Mesenteric fat pad (tissue), 1 donor: ENCODE measurements around the gene CD47. TPM values are rescaled to one million over a fixed set of nuclear protein-coding genes. Genes with fewer than 3 reads are reported as not detected.

Experiments used
- DNase-seq: peaks from one replicate; pipeline ENCODE4 v3.0.0-alpha.2; 2020; ENCODE audit warnings: low spot score
- total RNA-seq: library from RNA; stranded (reverse); fragmentation: NEBNext Ultra II Directional; extraction: Animal tissue kit (Norgen Biotek cat#: 25700); gene quantifications from one replicate; pipeline ENCODE4 v1.2.1, GENCODE V29; 2021
- donor health status: DM: yes; HTN: yes; CAD: no.

Gene CD47
- total RNA-seq, 1 donor from 2014 or later, result 59.3 TPM

GRCh38 chr3:108092501-108092900, 1.7 kb upstream of the CD47 start:
- no peak for DNase-seq

GRCh38 chr3:108091498-108092250, 843 bp upstream of the CD47 start:
- no peak for DNase-seq

- no peak for DNase-seq
Observed at GRCh38 chr3:108090049-108090700, 656 bp downstream of the CD47 start.

- DNase-seq, result no peak
Observed at GRCh38 chr3:108089579-108089978, 1.3 kb downstream of the CD47 start.

GRCh38 chr3:108088697-108089096, 2.1 kb downstream of the CD47 start:
- no peak for DNase-seq

- DNase-seq, result no peak
Observed at GRCh38 chr3:108088146-108088545, 2.7 kb downstream of the CD47 start.

- no peak for DNase-seq
Observed at GRCh38 chr3:108086653-108087052, 4.2 kb downstream of the CD47 start.

GRCh38 chr3:108085810-108086350, 5.0 kb downstream of the CD47 start:
- no peak for DNase-seq

- DNase-seq, result no peak
Observed at GRCh38 chr3:108085370-108085769, 5.5 kb downstream of the CD47 start.

- DNase-seq, result no peak
Observed at GRCh38 chr3:108079877-108080276, 11.0 kb downstream of the CD47 start.

- no peak for DNase-seq
Observed at GRCh38 chr3:108079043-108079442, 11.8 kb downstream of the CD47 start.

GRCh38 chr3:108076564-108076963, 14.3 kb downstream of the CD47 start:
- no peak for DNase-seq

GRCh38 chr3:108073764-108074431, 16.9 kb downstream of the CD47 start:
- no peak for DNase-seq

- no peak for DNase-seq
Observed at GRCh38 chr3:108071368-108071767, 19.5 kb downstream of the CD47 start.

- no peak for DNase-seq
Observed at GRCh38 chr3:108070356-108070755, 20.5 kb downstream of the CD47 start.

- no peak for DNase-seq
Observed at GRCh38 chr3:108067768-108068167, 23.1 kb downstream of the CD47 start.

GRCh38 chr3:108065096-108065495, 25.7 kb downstream of the CD47 start:
- no peak for DNase-seq

GRCh38 chr3:108064293-108064887, 26.4 kb downstream of the CD47 start:
- DNase-seq, result no peak

GRCh38 chr3:108062051-108062450, 28.8 kb downstream of the CD47 start:
- DNase-seq, result no peak

GRCh38 chr3:108060331-108060730, 30.5 kb downstream of the CD47 start:
- DNase-seq, result no peak

- DNase-seq, result no peak
Observed at GRCh38 chr3:108055931-108056330, 34.9 kb downstream of the CD47 start.

GRCh38 chr3:108054935-108055334, 35.9 kb downstream of the CD47 start:
- DNase-seq, result no peak
